Lower leg skin (tissue), 4 donors: ENCODE results near the gene CHRM5. TPM values are rescaled to one million over a fixed set of nuclear protein-coding genes. Genes with fewer than 3 reads are reported as not detected.

Source experiments
- DNase-seq, 2 donors: peaks; one replicate each; pipeline ENCODE4 v3.0.0-alpha.2; 2019; ENCODE audit warnings: low spot score in 2 of 2
- H3K4me3 ChIP-seq: fragments of 200-600 bp; sonication (generic); 2 replicates; pipeline ENCODE4 v1.5.1; 2017; ENCODE audit warnings: mild to moderate bottlenecking, low read depth; ENCODE audit not compliant: poor library complexity, severe bottlenecking
- CTCF ChIP-seq, 3 donors: fragments of 450-650 bp; IDR thresholded peaks; one replicate each; pipeline ENCODE4 v1.5.1; 2016; ENCODE audit warnings: antibody characterized with exemption in 3 of 3, mild to moderate bottlenecking in 3 of 3, moderate library complexity in 2 of 3
- POLR2A ChIP-seq, 2 donors: fragments of 450-650 bp; IDR thresholded peaks; one replicate each; pipeline ENCODE4 v1.6.1; 2016 to 2017; ENCODE audit warnings: antibody characterized with exemption in 2 of 2, mild to moderate bottlenecking in 1 of 2, moderate library complexity in 1 of 2
- WGBS, 2 donors: methylation state at CpG; one replicate each; pipeline ENCODE4 v1.1.5; 2018; 5-methylcytosine and 5-hydroxymethylcytosine counted together
- intact Hi-C: fragments of 100-400 bp; cut with DNase I; formaldehyde crosslinking; loops from one replicate; pipeline ENCODE4 v1.15.0; 2023; ENCODE audit warnings: low total_unique reads
- total RNA-seq, 4 donors: library from RNA; depleted of rRNA; stranded (reverse); fragments of >200 nt; gene quantifications; one replicate each; pipeline ENCODE4 v1.1.0, GENCODE V29; 2016

Gene CHRM5
- total RNA-seq, 4 donors from 2014 or later = not detected

DNA sequence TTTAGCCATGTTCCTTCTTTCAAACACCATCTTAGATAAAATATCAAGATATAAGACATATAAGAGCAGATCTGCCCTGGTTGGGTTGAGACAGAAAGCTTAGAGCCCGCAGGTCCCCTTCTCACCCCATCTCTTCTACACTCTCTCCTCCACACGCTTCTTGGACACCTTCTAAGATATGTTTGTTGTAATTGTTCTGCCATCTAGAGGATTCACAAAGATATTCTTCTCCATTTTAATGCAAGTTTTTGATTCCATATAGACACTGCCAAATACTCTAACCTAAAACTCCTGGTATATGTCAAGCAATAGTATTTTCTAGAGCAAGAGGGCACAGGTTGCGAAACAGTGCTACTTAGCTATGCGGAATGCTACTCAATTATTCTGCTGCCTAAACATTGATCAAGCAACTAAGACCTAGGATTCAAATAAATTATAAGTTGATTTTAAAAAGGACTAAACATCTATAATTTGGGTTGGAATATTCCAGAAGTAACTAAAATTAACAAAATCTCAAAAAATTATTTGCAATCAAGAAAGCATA, 6.8 kb downstream of the CHRM5 start:
- TF ChIP-seq POLR2A (IDR thresholded peaks at IDR 0.05) = no peak
- TF ChIP-seq CTCF (IDR thresholded peaks at IDR 0.05) = no peak
- intact Hi-C loops = no loop called here
- DNase-seq = no peak
- WGBS, 2 donors = 91 to 94% methylated on average over 4 of the region's 4 CpGs
- H3K4me3 ChIP-seq = no peak overlapping the region

DNA sequence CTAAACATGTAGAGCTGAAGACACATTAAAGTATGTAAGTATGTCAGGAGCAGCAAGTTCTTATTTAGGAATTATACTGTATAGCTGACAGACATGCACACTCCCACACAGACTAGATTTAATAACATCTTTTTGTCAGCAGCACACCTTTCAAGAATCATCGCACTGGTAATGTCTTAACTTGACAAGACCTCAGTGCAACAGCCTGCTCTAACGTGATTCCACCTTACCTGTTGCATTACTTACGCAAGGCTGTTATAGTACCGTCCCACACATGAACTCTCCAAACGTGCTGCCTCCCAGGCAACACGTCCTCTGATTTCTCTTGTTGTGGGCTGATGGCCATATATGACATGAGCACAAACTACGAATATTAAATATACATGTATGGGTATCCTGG, 11.9 kb downstream of the CHRM5 start:
- no peak overlapping the region for H3K4me3 ChIP-seq
- DNase-seq = no peak
- TF ChIP-seq POLR2A (IDR thresholded peaks at IDR 0.05) (no peak), CTCF (IDR thresholded peaks at IDR 0.05) (no peak)
- 39 to 48% methylated on average over 7 of the region's 7 CpGs for WGBS, 2 donors
- intact Hi-C loops = no loop called here

DNA sequence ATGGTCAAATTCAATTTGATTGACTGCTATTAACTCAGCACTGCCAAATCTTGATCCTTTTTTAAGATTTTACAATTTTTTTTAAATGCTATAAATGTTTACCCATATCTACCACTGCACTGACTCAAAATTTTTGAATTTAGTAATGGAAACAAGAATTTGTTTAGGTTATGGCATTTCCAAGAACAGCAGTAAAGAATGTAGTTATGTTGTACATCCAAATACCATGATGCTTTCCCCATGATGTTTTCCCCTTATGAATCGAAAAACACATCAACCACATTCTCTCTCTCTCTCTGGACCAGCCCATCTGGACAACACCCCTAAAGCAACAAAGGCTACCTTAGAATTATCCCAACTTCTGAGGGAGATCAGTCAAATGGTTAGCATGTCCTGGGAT, 14.2 kb downstream of the CHRM5 start:
- TF ChIP-seq CTCF (IDR thresholded peaks at IDR 0.05) (no peak), POLR2A (IDR thresholded peaks at IDR 0.05) (no peak)
- DNase-seq = no peak
- intact Hi-C loops = no loop called here
- 84 to 89% methylated on average over 1 of the region's 1 CpG for WGBS, 2 donors
- H3K4me3 ChIP-seq = no peak overlapping the region

- 50 to 61% methylated on average over 1 of the region's 1 CpG for WGBS, 2 donors
- H3K4me3 ChIP-seq = no peak overlapping the region
- DNase-seq = no peak
- TF ChIP-seq CTCF (IDR thresholded peaks at IDR 0.05) = no peak
- no peak for TF ChIP-seq POLR2A (IDR thresholded peaks at IDR 0.05)
- intact Hi-C loops = no loop called here
These were observed 17.0 kb downstream of the CHRM5 start for GRCh38 chr15:33985287-33985686.

- no peak overlapping the region for H3K4me3 ChIP-seq
- TF ChIP-seq CTCF (IDR thresholded peaks at IDR 0.05) = no peak
- TF ChIP-seq POLR2A (IDR thresholded peaks at IDR 0.05) = no peak
- no peak for DNase-seq
- 63 to 67% methylated on average over 3 of the region's 3 CpGs for WGBS, 2 donors
- intact Hi-C loops = no loop called here
These were observed 17.5 kb downstream of the CHRM5 start for GRCh38 chr15:33985751-33986150.

- TF ChIP-seq CTCF (IDR thresholded peaks at IDR 0.05) (no peak), POLR2A (IDR thresholded peaks at IDR 0.05) (no peak)
- WGBS, 2 donors = 96 to 100% methylated on average over 3 of the region's 3 CpGs
- intact Hi-C loops = no loop called here
- no peak overlapping the region for H3K4me3 ChIP-seq
- no peak for DNase-seq
These were observed 19.1 kb downstream of the CHRM5 start for GRCh38 chr15:33987444-33987843.
